Nephron (organoid): Measurements from ENCODE around the gene PTCH2.

Source experiments
- H3K27ac Mint-ChIP-seq, 3 experiments: 2 replicates each; pipeline ENCODE4 v1.8.0; 2020; ENCODE audit warnings: mixed read lengths in 3 of 3, mild to moderate bottlenecking in 2 of 3, moderate library complexity in 1 of 3
- H3K27me3 Mint-ChIP-seq: 2 replicates; pipeline ENCODE4 v1.8.0; 2021; ENCODE audit warnings: low read depth, mild to moderate bottlenecking, moderate library complexity, mixed read lengths
- H3K36me3 Mint-ChIP-seq: 2 replicates; pipeline ENCODE4 v1.8.0; 2020; ENCODE audit warnings: low read depth, mixed read lengths
- H3K4me1 Mint-ChIP-seq: 2 replicates; pipeline ENCODE4 v1.8.0; 2020; ENCODE audit warnings: mixed read lengths
- H3K4me3 Mint-ChIP-seq, 3 experiments: 2 replicates each; pipeline ENCODE4 v1.8.0; 2020; ENCODE audit warnings: mild to moderate bottlenecking in 3 of 3, mixed read lengths in 3 of 3, moderate library complexity in 2 of 3
- H3K9me3 Mint-ChIP-seq: 2 replicates; pipeline ENCODE4 v1.8.0; 2020; ENCODE audit warnings: mixed read lengths
- CTCF ChIP-seq, 3 experiments: fragments of 200-600 bp; sonication (generic); IDR thresholded peaks; one replicate each; pipeline ENCODE4 v1.5.0; 2021; ENCODE audit warnings: antibody characterized with exemption in 3 of 3; ENCODE audit not compliant: unreplicated experiment in 3 of 3

PTCH2 gene

GRCh38 chr1:44786138-44786840, 56.8 kb downstream of the PTCH2 start:
- H3K27ac Mint-ChIP-seq: peak overlapping the region in 1 of 3 experiments; percentile 60
- no peaks in the 10 kb centered on the region for H3K9me3 Mint-ChIP-seq
- H3K4me3 Mint-ChIP-seq: peak overlapping the region; percentile 57 to 68 (median 65)
- peak; percentile 98 to 99 (median 98) for TF ChIP-seq CTCF (IDR thresholded peaks at IDR 0.05; ENCODE audit: unreplicated experiment in 3 of 3)
- peaks cover 3% of the 10 kb centered on the region for H3K27me3 Mint-ChIP-seq
- H3K36me3 Mint-ChIP-seq: peaks cover 13% of the 10 kb centered on the region
- peaks cover 15% of the 10 kb centered on the region for H3K4me1 Mint-ChIP-seq

DNA sequence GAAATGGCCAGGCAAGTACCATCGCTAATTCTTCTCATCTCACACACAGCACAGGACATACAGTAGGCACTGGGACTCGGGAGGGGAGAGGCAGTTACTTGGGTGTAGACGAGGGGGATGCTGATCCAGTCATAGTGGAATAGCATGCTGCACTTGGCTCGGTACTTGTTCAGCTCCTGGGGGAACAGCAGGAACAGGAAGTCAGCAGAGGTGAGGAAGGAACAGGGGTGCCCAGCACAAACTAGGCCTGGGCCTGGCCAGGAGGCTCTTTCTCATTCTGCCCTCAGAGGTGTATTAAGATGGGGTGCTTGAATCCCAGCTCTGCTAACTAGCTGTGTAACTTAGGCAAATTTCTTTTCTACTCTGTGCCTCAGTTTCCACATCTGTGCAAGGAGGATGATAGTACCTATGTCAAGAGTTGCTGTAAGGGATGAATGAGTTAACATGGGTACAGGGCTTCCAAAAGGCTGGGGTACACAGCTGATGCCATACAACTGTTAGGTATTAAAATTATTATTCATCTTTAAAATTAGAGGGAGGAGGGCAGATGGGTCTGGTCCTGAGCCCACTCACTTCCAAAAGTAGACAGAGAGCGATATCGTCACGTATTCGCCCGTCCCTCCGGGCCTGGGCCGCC, 57.4 kb downstream of the PTCH2 start:
- H3K9me3 Mint-ChIP-seq: no peaks in the 10 kb centered on the region
- H3K4me3 Mint-ChIP-seq: peak overlapping the region; percentile 57 to 68 (median 65)
- peaks cover 20% of the 10 kb centered on the region for H3K36me3 Mint-ChIP-seq
- peaks cover 3% of the 10 kb centered on the region for H3K27me3 Mint-ChIP-seq
- peaks cover 15% of the 10 kb centered on the region for H3K4me1 Mint-ChIP-seq
- TF ChIP-seq CTCF (IDR thresholded peaks at IDR 0.05; ENCODE audit: unreplicated experiment in 3 of 3): no peak
- peak overlapping the region in 1 of 3 experiments; percentile 39 for H3K27ac Mint-ChIP-seq

DNA sequence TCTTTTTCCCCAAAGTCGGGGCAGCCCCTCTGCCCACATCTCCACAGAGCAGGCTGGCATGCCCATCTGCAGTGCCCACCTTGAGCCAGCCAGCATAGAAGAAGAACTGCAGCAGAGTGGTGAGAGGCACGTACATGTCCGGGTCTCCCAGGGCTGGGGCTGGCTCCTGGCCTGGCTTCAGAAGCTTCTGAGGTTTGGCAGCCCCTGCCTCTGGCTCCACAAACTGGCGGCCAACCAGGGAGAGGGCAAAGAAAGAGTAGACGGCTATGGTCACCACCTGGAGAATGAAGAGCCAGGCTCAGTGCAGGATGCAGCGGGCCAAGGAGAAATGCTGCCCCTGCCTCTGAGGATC, 58.0 kb downstream of the PTCH2 start:
- H3K36me3 Mint-ChIP-seq: peaks cover 26% of the 10 kb centered on the region
- H3K4me1 Mint-ChIP-seq: peaks cover 15% of the 10 kb centered on the region
- TF ChIP-seq CTCF (IDR thresholded peaks at IDR 0.05; ENCODE audit: unreplicated experiment in 3 of 3): no peak
- H3K9me3 Mint-ChIP-seq: no peaks in the 10 kb centered on the region
- H3K4me3 Mint-ChIP-seq: peak overlapping the region; percentile 57 to 68 (median 65)
- no peak overlapping the region for H3K27ac Mint-ChIP-seq
- peaks cover 3% of the 10 kb centered on the region for H3K27me3 Mint-ChIP-seq

DNA sequence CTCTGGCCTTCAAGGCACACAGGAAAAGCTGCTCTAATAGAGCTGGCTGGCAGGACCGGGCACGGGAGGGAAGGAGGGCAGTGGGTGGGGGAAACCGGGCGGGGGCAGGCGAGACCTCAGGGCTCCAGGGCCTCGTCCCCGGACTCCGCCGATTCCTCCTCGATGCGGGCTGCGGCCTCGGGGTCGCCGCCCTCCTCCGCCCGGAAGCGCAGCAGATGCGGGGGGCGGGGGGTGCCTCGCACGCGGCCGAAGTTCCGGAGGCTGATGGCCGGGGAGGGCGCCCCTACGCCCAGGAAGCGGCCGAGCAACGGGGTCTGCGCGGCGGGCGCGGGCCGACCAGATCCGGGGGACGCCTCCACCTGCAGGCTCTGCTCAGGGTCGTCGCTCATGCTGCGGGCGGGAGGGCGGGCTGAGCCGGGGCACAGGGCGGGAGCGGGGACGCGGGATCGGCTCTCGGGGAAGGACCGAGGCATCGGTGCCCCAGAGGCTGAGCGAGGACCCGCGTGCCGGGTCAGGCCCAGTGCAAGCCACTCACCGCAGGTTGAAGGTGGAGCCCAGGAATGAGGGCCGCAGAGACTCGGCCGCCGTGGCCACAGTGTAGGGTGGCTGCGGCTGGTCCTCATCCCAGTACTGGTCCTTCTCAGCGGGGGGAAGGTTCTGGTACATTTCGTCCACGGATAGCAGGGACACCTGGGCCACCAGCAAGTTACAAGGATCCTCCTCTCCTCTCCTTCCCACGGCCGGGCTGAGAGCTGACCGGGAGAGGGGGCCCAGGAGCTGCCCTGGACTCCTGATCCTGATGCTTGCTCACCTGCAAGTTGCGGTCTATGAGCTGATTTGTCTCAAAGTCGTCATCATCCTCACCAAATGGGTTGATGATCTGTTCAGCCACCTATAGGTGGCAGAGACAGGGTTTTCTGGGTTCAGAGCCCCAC, 58.7 kb downstream of the PTCH2 start:
- H3K9me3 Mint-ChIP-seq: no peaks in the 10 kb centered on the region
- no peak for TF ChIP-seq CTCF (IDR thresholded peaks at IDR 0.05; ENCODE audit: unreplicated experiment in 3 of 3)
- peak overlapping the region; percentile 30 to 70 (median 47) for H3K27ac Mint-ChIP-seq
- peaks cover 3% of the 10 kb centered on the region for H3K27me3 Mint-ChIP-seq
- peaks cover 15% of the 10 kb centered on the region for H3K4me1 Mint-ChIP-seq
- peaks cover 28% of the 10 kb centered on the region for H3K36me3 Mint-ChIP-seq
- H3K4me3 Mint-ChIP-seq: peak overlapping the region; percentile 66 to 80 (median 77)

GRCh38 chr1:44783697-44784093, 59.4 kb downstream of the PTCH2 start:
- H3K27me3 Mint-ChIP-seq: peaks cover 3% of the 10 kb centered on the region
- H3K9me3 Mint-ChIP-seq: no peaks in the 10 kb centered on the region
- H3K4me1 Mint-ChIP-seq: peaks cover 17% of the 10 kb centered on the region
- peaks cover 33% of the 10 kb centered on the region for H3K36me3 Mint-ChIP-seq
- H3K4me3 Mint-ChIP-seq: peak overlapping the region; percentile 66 to 80 (median 77)
- TF ChIP-seq CTCF (IDR thresholded peaks at IDR 0.05; ENCODE audit: unreplicated experiment in 3 of 3): no peak
- H3K27ac Mint-ChIP-seq: peak overlapping the region; percentile 30 to 70 (median 47)
